OCI-LY1 (cell line): ENCODE results near the gene CPEB4.
A peak's percentile ranks its signal among the peaks of the same experiment; 100 is the strongest.

Experiments
- H2AFZ ChIP-seq: fragments of 200-600 bp; sonication (generic), shearing (Covaris generic); 2 replicates; pipeline ENCODE4 v1.6.0; 2014; ENCODE audit warnings: antibody characterized with exemption, mild to moderate bottlenecking, low read length
- H3F3A ChIP-seq: fragments of 200-600 bp; sonication (generic), shearing (Covaris generic); 2 replicates; pipeline ENCODE4 v1.6.0; 2014; ENCODE audit warnings: mild to moderate bottlenecking, antibody characterized with exemption, low read length, moderate library complexity; ENCODE audit not compliant: insufficient read depth
- H3K27ac ChIP-seq: fragments of 200-600 bp; sonication (generic); 2 replicates; pipeline ENCODE4 v1.5.1; 2014; ENCODE audit warnings: low read length, mixed run types, mild to moderate bottlenecking, low read depth; ENCODE audit not compliant: poor library complexity, severe bottlenecking
- H3K27me3 ChIP-seq: fragments of 200-600 bp; sonication (generic); 2 replicates; pipeline ENCODE4 v1.6.0; 2014; ENCODE audit warnings: antibody characterized with exemption, mild to moderate bottlenecking, low read length, moderate library complexity; ENCODE audit not compliant: insufficient read depth
- H3K36me3 ChIP-seq: fragments of 200-600 bp; sonication (generic); 2 replicates; pipeline ENCODE4 v1.6.1; 2014; ENCODE audit warnings: mild to moderate bottlenecking, antibody characterized with exemption, low read length, moderate library complexity, mixed read lengths; ENCODE audit not compliant: insufficient read depth
- H3K4me1 ChIP-seq: fragments of 200-600 bp; sonication (generic); 2 replicates; pipeline ENCODE4 v1.5.1; 2014; ENCODE audit warnings: mild to moderate bottlenecking, low read length, moderate library complexity; ENCODE audit not compliant: insufficient read depth, severe bottlenecking
- H3K4me2 ChIP-seq: fragments of 200-600 bp; sonication (generic), shearing (Covaris generic); 2 replicates; pipeline ENCODE4 v1.6.1; 2014; ENCODE audit warnings: low read length
- H3K4me3 ChIP-seq: fragments of 200-600 bp; sonication (generic); 2 replicates; pipeline ENCODE4 v1.5.1; 2014; ENCODE audit warnings: low read length, low read depth, mild to moderate bottlenecking, mixed read lengths; ENCODE audit not compliant: poor library complexity, severe bottlenecking
- H3K79me2 ChIP-seq: fragments of 200-600 bp; shearing (Covaris generic); 2 replicates; pipeline ENCODE4 v1.6.1; 2016; ENCODE audit warnings: mixed run types, low read length, mixed read lengths; ENCODE audit not compliant: insufficient read depth
- H3K9ac ChIP-seq: fragments of 200-600 bp; sonication (generic), shearing (Covaris generic); 2 replicates; pipeline ENCODE4 v1.6.1; 2014; ENCODE audit warnings: mild to moderate bottlenecking, low read length, mixed read lengths
- H3K9me2 ChIP-seq: fragments of 200-600 bp; sonication (generic), shearing (Covaris generic); 2 replicates; pipeline ENCODE4 v1.6.1; 2014; ENCODE audit warnings: low read depth, mild to moderate bottlenecking, low read length, mixed read lengths
- H3K9me3 ChIP-seq: fragments of 200-600 bp; shearing (Covaris generic); 2 replicates; pipeline ENCODE4 v1.6.1; 2014; ENCODE audit warnings: low read length, mixed read lengths
- H4K20me1 ChIP-seq: fragments of 200-600 bp; sonication (generic), shearing (Covaris generic); 2 replicates; pipeline ENCODE4 v1.6.0; 2016; ENCODE audit warnings: mild to moderate bottlenecking, low read length; ENCODE audit not compliant: insufficient read depth
- EZH2 ChIP-seq: fragments of 200-600 bp; sonication (generic), shearing (Covaris generic); IDR thresholded peaks from 2 replicates; pipeline ENCODE4 v1.8.0; 2017; ENCODE audit warnings: borderline replicate concordance, mixed run types, mild to moderate bottlenecking, antibody characterized with exemption, low read length, moderate library complexity, mixed read lengths
- TF ChIP-seq, protein P1 (sequence below): fragments of 200-600 bp; sonication (generic), shearing (Covaris generic); IDR thresholded peaks from 2 replicates; pipeline ENCODE4 v1.5.1; 2017; ENCODE audit warnings: mild to moderate bottlenecking, antibody characterized with exemption, low read length, moderate library complexity, mixed read lengths

Gene CPEB4

DNA sequence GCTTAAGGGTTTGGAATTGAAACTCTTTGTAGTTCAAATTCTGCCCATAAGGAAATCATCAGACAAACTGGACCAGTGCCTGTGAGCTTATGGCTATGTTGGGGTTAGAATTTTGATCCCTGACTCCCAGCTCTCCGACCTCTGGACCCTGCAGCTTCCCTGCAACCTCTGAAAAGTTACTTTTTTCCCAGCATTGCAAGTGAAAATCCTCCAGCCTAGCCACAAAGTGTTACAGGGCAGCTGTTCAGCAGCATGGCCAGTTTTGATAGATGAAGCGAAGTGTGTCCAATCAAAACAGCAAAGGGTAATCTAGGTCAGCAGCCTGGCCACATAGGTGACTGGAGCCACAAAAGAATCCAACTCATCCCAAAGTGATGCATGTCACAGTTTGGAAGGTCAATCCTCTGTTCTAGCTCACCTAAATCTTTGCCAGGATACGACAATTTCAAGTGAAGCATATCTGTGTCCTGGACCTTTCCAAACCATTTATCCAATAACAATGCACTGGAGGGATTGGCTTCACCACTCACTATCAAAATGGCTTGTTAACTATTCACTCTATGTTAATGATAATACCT lies 4.7 kb upstream of the CPEB4 start:
- Histone ChIP-seq H3K4me1 (peaks cover 45% of the 10 kb centered on the region), H3K27me3 (no peaks in the 10 kb centered on the region), H4K20me1 (no peaks in the 10 kb centered on the region), H3K4me2 (no peak overlapping the region), H3K9me3 (no peaks in the 10 kb centered on the region), H3K9me2 (no peaks in the 10 kb centered on the region), H3F3A (no peaks in the 10 kb centered on the region), H3K4me3 (no peak overlapping the region), H3K79me2 (no peaks in the 10 kb centered on the region), H3K36me3 (no peaks in the 10 kb centered on the region; the same call in 1 of the 2 replicates), H3K27ac (no peak overlapping the region), H2AFZ (no peak overlapping the region), H3K9ac (no peak overlapping the region)
- TF ChIP-seq, protein P1, sequence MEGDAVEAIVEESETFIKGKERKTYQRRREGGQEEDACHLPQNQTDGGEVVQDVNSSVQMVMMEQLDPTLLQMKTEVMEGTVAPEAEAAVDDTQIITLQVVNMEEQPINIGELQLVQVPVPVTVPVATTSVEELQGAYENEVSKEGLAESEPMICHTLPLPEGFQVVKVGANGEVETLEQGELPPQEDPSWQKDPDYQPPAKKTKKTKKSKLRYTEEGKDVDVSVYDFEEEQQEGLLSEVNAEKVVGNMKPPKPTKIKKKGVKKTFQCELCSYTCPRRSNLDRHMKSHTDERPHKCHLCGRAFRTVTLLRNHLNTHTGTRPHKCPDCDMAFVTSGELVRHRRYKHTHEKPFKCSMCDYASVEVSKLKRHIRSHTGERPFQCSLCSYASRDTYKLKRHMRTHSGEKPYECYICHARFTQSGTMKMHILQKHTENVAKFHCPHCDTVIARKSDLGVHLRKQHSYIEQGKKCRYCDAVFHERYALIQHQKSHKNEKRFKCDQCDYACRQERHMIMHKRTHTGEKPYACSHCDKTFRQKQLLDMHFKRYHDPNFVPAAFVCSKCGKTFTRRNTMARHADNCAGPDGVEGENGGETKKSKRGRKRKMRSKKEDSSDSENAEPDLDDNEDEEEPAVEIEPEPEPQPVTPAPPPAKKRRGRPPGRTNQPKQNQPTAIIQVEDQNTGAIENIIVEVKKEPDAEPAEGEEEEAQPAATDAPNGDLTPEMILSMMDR: no peak
- no peak for TF ChIP-seq EZH2

DNA sequence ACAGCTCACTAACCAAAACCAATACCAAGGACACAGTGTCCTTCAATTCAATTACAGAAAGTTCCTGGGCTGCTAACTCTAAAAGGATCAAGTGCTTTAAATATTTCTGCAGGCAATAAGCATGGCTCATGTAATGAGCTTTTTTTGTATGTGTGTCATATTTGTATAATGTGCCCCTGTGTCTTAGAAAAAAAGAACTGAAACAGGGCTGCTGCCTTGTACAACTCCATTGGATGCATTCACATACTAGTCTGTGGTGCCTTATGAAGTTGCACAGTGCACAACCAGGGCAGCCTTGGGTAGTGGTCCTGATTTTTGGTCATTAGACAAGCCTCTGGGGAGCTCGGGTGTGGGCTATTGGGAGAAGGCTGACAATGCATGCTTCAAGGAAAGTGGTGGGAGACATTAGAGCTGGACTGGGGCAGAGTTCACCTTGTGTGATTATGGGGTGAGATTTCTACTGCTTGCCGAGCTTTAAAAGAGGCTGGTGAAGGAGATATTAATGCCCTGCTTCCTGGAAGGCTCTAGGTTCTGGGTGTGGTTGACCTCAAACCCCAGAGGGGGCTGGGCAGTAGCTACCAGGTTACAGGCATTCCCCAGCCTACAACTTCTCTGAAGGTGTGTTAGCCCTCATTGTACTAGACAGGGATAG lies 3.6 kb upstream of the CPEB4 start:
- Histone ChIP-seq H2AFZ (no peak overlapping the region), H3K27ac (peak overlapping the region; percentile 15), H3K9ac (no peak overlapping the region), H3F3A (no peaks in the 10 kb centered on the region), H4K20me1 (no peaks in the 10 kb centered on the region), H3K79me2 (peaks cover 10% of the 10 kb centered on the region), H3K4me3 (no peak overlapping the region), H3K36me3 (no peaks in the 10 kb centered on the region; the same call in 1 of the 2 replicates), H3K27me3 (no peaks in the 10 kb centered on the region), H3K9me3 (no peaks in the 10 kb centered on the region), H3K4me1 (peaks cover 39% of the 10 kb centered on the region), H3K4me2 (no peak overlapping the region), H3K9me2 (no peaks in the 10 kb centered on the region)
- TF ChIP-seq, protein P1: no peak
- TF ChIP-seq EZH2: no peak

DNA sequence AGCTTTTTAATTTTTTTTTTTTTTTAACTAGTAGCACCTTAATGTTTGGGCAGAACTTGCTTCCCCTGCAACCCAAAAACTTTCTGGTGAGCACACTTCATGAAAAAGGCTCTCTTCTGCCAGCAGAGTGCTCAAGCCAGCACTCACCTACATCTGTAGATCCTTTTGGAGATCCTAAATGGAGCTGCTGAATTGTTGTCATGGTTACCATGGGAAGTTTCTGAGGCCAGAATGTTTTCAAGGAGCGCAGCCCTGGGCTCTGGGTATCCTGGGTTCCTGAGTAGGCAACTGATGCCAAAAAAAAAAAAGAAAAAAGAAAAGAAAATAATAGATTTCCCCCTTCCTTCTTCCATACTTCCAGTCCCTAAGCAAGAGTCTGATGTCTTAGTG lies 3.1 kb upstream of the CPEB4 start:
- Histone ChIP-seq H3K27ac (peak overlapping the region; percentile 15), H3K27me3 (no peaks in the 10 kb centered on the region), H3K4me1 (peaks cover 40% of the 10 kb centered on the region), H3K4me3 (no peak overlapping the region), H3K36me3 (no peaks in the 10 kb centered on the region; the same call in 1 of the 2 replicates), H3K79me2 (peaks cover 15% of the 10 kb centered on the region), H3K9me3 (no peaks in the 10 kb centered on the region), H2AFZ (no peak overlapping the region), H3K9ac (no peak overlapping the region), H3K4me2 (no peak overlapping the region), H3F3A (no peaks in the 10 kb centered on the region), H4K20me1 (no peaks in the 10 kb centered on the region), H3K9me2 (no peaks in the 10 kb centered on the region)
- TF ChIP-seq, protein P1: no peak
- no peak for TF ChIP-seq EZH2
